ENCODE data around the gene CCT7.

DNA sequence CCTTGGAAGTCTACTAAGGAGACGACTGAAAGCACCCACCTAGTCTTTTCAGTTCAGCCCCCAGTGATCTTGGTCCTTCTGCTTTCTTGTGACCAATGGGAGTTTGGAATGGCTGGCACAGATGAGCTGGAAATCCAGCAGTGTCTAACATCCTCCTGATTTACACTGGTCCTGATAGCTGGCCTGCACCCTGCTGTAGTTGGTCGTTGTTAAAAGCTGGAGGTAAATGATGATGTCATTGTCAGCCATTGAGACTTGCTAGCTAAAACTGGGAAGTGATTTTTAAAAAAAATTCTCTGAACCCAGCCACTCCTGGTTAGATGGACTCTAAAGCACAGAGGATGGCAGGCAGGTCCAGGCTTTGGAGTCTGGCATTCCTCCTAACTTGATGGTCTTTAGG is 19.3 kb downstream of the CCT7 start:
- TF ChIP-seq TAF1 (IDR thresholded peaks at IDR 0.05; ENCODE audit: low read depth, low read length) (no peak), POLR2A (IDR thresholded peaks at IDR 0.05; ENCODE audit: low read depth, low read length) (no peak)

All from GM12891 (cell line).